HG03354 (cell line): ENCODE results near the gene TMEM63B.
"Not testable (repeated sequence)": the region's sequence is repeated elsewhere in the genome, so short reads cannot be mapped to it uniquely, and the experiment has no call there.

ENCODE experiments used
- ATAC-seq: cut with Tn5 transposase; IDR thresholded peaks from one replicate; pipeline ENCODE4 v1.9.1; 2021; ENCODE audit warnings: mild to moderate bottlenecking; ENCODE audit not compliant: unreplicated experiment, poor library complexity, severe bottlenecking

TMEM63B gene

GRCh38 chr6:44162876-44163625, 35.7 kb downstream of the TMEM63B start:
- ATAC-seq = no peak

GRCh38 chr6:44166116-44166515, 38.8 kb downstream of the TMEM63B start:
- ATAC-seq = no peak

GRCh38 chr6:44166591-44167184, 39.3 kb downstream of the TMEM63B start:
- ATAC-seq = no peak

DNA sequence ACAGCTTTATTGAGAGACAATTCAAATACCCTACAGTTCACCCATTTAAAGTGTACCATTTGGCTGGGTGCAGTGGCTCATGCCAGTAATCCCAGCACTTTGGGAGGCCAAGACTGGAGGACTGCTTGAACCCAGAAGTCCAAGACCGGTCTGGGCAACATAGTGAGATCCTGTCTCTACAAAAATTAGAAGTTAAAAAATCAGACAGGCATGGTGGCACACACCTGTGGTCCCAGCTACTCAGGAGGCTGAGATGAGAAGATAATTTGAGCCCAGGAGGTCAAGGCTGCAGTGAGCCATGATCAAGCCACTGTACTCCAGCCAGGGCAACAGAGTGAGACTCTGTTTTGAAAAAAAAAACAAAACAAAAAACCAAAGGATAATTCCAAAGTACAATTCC, 40.2 kb downstream of the TMEM63B start:
- no peak for ATAC-seq

- ATAC-seq = no peak
Observed at GRCh38 chr6:44169154-44169553, 41.8 kb downstream of the TMEM63B start.

DNA sequence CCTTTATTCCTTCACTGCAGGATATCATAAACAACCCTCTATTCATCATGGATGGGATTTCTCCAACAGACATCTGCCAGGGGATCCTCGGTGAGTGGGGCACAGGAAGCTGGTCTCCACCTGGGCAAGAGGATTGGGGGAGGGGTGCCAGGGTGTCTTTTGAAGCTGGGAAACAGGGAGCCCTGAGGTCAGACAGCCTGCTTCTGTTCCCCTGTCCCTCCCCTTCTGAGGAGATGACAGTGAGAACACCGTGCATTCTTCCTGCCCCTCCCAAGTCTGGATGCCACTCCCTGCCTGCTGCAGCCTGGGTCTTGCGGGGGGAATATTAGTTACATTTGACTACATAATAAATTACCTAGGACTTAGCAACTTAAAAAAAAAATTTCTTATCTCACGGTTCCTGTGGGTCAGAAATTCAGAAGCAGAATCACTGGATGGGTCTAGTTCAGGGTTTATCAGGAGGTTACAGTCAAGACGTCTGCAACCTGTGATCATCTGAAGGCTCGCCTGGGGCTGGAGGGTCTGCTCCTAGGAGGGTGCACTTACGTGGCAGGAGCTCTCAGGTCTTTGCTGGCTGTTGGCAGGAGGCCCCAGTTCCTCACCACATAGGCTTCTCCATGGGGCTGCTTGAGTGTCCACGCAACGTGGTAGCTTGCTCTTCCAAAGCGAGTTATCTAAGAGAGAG, 42.7 kb downstream of the TMEM63B start:
- ATAC-seq = no peak

- ATAC-seq = no peak
Observed at GRCh38 chr6:44171899-44172546, 44.7 kb downstream of the TMEM63B start.

DNA sequence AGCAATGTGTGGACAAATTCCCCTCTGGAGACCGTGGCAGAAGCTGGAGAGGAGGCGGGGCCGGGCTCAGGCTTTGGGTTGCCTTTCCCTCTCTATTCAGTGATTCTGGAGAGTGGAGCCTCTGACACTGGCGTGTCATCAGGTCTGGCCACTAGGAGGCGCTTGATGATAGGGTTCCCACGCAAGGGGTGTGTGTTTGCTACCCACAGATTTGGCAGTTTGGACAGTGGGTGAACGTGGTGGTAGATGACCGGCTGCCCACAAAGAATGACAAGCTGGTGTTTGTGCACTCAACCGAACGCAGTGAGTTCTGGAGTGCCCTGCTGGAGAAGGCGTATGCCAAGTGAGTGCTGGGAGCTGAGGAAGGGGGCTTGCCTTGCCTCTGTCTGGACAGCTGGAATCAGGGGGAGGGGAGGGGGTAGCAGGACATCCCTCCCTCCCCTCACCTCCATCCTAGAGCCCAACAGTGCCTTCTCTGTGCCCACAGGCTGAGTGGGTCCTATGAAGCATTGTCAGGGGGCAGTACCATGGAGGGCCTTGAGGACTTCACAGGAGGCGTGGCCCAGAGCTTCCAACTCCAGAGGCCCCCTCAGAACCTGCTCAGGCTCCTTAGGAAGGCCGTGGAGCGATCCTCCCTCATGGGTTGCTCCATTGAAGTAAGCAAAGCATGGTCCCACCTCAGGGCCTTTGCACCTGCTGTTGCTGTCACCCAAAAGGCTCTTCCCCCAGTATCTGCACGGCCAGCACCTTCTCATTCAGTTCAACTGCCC, 45.6 kb downstream of the TMEM63B start:
- peak; percentile 72 for ATAC-seq

GRCh38 chr6:44176130-44176761, 48.9 kb downstream of the TMEM63B start:
- ATAC-seq = no peak

DNA sequence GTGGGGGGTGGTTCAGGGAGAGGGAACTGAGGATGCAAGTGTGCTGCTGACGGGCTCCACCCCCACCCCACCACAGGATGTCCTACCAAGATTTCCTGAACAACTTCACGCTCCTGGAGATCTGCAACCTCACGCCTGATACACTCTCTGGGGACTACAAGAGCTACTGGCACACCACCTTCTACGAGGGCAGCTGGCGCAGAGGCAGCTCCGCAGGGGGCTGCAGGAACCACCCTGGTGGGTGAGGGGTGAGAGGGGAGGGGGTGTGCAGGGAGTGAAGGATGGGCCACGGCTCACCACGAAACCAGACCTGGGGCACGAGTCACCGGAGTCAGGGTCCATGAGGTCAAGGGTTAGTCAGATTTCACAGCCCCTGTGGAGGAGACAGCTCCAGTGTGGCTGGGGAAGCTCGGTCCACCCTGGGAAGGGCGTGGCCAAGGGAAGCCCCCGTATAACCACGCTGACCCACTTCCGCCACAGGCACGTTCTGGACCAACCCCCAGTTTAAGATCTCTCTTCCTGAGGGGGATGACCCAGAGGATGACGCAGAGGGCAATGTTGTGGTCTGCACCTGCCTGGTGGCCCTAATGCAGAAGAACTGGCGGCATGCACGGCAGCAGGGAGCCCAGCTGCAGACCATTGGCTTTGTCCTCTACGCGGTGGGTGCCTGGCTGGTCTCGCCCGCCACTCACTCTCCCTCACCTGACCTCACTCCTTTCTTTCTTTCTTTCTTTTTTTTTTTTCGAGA, 49.6 kb downstream of the TMEM63B start:
- ATAC-seq = peak; percentile 60

GRCh38 chr6:44177691-44178423, 50.5 kb downstream of the TMEM63B start:
- no peak for ATAC-seq

GRCh38 chr6:44178424-44179071, 51.2 kb downstream of the TMEM63B start:
- no peak for ATAC-seq

DNA sequence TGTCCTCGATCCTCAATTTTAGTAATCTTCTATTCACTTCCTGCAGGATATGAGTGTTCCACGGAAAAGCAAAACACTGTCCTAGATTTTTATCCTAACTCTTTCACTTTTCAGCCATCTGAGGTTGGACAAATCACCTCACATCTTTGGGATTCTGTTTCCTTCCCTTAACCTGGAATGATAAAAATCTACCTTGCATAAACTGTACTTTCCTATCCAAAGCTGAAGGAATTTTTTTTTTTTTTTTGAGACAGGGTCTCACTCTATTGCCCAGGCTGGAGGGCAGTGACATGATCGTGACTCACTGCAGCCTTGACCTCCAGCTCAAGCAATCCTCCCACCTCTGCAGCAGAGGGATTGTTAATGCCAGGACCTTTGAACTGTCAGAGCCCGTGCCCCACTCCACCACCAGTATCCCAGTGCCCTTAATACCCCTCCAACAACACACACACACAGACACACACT, 51.8 kb downstream of the TMEM63B start:
- no peak for ATAC-seq

DNA sequence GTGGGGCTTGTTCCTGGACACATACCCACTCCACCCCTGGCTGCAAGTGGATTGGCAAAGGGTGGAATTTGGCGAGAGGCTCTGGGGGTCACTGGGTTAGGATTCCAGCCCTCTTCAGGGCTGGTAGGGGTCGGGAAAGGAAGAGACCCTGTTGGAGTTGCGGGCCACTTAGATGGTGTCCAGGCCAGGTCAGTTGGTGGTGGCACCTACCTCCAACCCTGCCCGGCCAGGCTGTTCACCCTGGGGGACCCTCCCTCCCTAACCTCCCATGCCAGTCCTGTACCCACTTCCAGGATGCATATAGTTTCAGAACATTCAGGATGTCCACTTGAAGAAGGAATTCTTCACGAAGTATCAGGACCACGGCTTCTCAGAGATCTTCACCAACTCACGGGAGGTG, 52.3 kb downstream of the TMEM63B start:
- ATAC-seq = no peak

- ATAC-seq = no peak
Observed at GRCh38 chr6:44180406-44180805, 53.1 kb downstream of the TMEM63B start.

GRCh38 chr6:44180886-44181285, 53.5 kb downstream of the TMEM63B start:
- ATAC-seq = no peak

- not testable (repeated sequence) for ATAC-seq
Observed at GRCh38 chr6:44181784-44182183, 54.4 kb downstream of the TMEM63B start.
